ENCODE data around the gene PTPN14.
A peak's percentile ranks its signal among the peaks of the same experiment; 100 is the strongest.

PTPN14 gene

DNA sequence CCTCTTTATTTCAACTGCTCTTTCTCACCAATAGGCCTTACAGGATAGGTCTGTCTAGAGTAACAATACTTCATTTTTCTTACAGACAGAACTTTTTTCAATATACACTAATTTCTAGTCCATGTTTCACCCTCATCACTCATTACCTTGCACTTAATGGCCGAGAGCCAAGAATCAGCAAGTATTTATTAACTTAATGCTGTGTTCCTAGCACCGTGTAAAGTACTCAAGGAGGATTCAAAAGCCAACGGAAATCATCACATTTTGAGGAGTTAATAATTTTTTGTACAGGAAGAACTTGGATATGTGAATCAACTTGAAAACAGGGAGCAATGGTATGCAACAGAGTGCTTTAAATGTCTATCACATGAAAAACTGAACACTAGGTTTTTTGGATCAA is 102.0 kb downstream of the PTPN14 start:
- DNase-seq: no peak

DNA sequence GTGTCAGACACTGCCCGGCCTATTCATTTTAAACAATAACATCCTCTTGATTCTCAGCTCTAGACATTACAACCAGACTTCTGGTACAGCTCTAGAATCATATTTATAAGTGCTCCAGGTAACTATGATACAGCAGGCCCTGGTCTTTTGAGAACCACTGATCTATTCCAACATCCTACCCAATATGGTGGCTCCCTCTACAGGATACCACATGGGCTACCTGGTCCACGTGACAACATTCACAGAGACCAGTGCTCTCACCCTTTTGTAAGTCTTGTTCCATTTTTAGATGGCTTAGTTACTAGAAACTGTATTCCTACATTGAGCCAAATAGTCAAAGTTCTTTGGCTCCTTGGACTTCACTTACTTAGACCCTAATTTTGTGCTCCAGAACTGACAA is 102.9 kb downstream of the PTPN14 start:
- no peak for DNase-seq

GRCh38 chr1:214447557-214447871 is 103.9 kb downstream of the PTPN14 start:
- DNase-seq: no peak

- no peak for DNase-seq
Measured at GRCh38 chr1:214446772-214447556, 104.4 kb downstream of the PTPN14 start.

- peak; percentile 43 for DNase-seq
Measured at GRCh38 chr1:214445831-214446614, 105.4 kb downstream of the PTPN14 start.

DNA sequence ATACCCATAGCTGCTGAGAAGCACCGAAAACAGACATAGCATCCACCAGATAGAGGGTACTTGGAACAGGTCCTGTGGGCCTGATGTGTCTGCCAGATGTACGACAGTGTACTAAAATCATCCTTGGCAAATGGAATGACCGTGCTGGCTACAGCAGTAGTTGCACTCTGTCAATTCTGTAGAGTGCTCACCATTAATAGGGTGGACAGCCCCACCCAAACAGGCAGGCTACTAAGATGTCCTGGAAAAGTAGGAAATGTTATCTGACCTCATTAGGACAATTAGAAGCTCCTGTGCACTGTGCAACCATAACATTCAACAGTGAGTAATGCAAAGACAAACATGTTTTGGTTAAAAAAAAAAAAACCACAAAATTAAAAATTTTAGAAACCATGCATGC is 106.2 kb downstream of the PTPN14 start:
- DNase-seq: no peak

- no peak for DNase-seq
Measured at GRCh38 chr1:214444182-214444939, 107.0 kb downstream of the PTPN14 start.

DNA sequence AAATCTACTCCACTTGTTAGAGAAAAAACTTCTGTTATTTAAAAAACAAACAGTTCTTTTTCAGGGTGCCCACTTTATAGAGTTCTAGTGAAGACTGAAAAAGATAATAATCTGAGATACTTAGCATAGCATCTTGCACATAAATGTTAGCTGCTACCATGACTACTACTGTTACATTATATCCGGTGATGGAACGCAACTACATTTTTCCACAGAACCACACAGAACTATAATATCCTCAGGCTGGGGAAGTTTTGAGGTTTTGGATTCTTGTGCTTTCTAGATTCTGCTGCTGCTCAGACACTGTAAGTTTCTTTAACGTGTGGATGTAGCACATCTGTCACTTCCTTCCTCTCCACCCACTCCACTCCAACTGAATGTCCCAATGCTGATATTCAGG is 110.3 kb downstream of the PTPN14 start:
- DNase-seq: no peak

GRCh38 chr1:214440219-214440965 is 111.0 kb downstream of the PTPN14 start:
- DNase-seq: no peak

DNA sequence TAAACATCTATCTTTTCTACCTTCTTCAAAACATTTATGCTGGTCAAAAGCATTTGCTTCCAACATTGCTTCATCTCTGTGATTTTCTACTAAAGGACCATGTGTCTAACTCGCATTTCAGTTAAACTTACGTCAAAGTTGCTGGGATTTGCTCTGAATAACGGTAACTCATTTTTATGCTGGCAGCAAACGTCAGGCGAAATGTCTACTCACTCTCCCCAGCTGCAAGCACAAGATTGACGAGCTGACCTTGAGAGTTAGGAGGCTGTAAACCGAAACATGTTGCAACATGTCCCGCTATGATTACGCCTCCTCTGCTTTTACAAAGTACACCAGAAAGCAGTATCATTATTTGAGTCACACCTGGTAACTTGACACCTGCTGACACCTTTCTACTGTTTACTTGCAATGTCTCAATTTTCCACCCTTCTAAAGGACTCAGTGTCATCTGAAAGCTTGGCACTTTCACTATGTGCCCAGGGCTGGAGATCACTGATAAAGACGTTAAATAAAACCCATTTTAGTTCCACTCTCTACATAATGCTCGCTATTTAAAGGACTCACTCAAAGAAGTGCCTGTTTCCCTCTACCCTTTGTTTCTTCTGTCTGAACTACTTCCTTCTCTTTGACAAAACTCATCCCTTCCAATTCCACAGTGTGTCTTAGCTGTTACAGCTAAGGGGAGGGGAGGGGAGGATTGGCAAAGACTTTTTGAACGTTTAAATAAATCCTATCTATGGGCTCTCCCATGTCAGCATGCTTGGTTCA is 111.9 kb downstream of the PTPN14 start:
- DNase-seq: no peak

DNA sequence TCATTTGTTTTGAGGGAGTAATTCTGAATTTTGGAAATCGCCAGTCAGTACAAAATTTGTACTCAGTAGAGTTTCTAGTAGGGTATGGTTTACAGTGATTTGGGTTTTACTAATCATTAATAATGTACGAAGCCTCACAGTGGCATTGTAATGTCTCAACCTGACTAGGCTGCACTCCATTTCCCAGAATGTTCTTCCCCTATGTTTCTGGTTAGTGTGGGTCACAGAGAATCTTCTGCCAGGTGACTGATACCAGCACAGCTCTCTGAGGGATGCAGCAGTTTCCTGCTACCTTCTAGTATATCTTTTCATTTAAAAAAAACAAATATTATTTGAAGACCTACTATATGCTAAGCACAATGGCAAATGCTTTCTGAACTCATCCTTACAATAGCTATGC is 112.9 kb downstream of the PTPN14 start:
- no peak for DNase-seq

- no peak for DNase-seq
Measured at GRCh38 chr1:214438075-214438474, 113.3 kb downstream of the PTPN14 start.

GRCh38 chr1:214435867-214436266 is 115.5 kb downstream of the PTPN14 start:
- DNase-seq: no peak

- no peak for DNase-seq
Measured at GRCh38 chr1:214432245-214432644, 119.2 kb downstream of the PTPN14 start.

DNA sequence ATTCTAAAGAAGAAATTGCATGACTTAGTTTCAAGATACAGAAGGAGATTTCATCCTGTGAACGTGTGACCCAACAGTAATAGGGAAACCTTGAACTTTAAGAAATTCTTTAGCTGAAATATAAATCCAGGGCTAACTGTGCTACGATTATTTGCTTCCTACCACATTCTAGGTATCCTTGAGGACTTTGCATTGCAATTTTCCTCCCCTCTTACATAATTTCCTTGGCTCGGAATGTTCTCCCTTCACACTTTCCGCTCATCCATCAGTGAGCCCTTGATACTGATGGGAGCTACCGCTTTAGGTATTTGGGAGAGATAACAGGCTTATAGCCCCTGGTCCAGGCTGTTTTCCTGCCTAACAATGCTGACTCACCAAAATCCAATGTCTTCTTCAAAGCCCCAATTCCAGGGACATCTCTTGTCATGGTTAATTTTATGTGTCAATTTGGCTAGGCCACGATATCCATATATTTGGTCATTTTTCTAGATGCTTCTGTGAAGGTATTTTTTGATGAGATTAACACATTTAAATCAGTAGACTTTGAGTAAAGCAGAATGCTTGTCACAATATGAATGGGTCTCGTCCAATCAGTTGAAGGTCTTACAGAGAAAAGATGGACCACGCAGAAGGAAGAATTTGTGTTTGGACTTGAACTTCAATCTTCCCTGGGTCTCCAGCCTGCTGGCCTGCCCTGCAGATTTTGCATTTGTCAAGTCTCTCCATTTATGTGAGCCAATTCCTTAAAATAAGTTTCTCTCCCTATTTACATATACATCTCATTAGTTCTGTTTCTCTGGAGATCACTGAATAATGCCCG is 121.2 kb downstream of the PTPN14 start:
- no peak for DNase-seq

DNA sequence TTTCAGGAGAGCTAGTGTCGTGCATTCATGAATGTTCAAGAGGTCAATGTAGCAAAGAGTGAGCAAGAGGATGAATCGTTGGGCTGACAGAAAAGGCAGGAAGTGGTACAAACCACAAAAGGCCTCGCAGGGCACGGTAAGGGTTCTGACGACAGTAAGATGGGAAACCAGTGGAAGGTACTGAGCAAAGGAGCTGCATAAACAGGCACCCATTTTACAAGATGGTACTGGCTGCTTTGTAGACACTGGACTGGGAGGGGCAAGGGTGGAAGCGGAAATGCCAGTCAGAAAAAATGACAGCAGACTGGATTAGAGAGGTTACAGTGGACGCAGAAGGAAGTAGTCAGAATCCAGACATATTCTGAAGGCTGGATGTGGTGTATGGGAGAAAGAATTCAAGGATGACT is 123.5 kb downstream of the PTPN14 start:
- DNase-seq: peak; percentile 76

DNA sequence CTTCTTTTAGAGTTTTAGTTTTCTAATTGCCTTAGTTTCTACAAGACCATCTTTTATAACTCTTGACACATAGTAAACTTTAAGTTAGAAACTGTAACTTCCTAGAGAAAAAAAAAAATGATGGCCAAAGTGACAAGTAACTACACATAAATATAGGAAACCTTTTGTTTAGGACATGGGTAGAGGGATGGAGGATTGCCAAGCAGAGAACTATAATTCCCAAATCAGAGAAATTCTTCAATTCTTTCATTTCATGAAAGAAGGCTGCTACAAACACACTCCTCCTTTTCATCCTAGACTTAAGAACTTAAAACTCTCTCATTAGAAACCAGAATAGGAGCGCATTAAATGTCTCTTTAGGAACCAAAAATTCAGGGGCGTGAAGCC is 125.0 kb downstream of the PTPN14 start:
- no peak for DNase-seq

DNA sequence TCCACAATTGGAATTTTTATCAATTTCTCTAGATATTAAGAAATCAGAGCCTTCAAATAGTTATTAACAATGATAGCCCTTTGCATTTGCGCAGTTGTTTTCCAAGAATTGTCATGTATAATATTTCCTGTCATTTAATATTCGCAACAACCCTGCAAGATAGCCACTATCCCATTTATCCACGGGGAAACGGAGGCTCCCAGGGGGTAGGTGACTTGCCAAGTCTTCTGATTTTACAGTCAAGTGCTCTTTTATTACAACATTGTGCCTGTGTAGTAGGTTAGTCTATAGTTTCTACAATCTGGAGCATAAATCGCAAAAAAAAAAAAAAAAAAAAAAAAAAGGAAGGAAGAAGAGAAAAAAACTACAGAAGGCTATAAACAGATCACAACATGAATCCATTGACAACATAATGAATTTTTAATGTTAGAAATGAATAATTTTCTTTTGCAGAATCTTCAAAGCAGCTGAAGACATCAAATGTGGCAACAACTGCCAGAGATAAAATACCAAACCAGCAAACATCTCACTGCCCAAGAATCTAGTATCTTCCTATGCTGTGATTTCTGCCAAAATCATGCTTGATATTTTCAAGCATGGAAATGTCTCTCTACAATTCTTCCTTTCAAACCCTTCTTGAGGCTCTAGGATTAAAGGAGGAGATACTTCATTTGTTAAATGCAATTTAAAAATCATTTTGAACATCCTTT is 125.5 kb downstream of the PTPN14 start:
- DNase-seq: no peak

DNA sequence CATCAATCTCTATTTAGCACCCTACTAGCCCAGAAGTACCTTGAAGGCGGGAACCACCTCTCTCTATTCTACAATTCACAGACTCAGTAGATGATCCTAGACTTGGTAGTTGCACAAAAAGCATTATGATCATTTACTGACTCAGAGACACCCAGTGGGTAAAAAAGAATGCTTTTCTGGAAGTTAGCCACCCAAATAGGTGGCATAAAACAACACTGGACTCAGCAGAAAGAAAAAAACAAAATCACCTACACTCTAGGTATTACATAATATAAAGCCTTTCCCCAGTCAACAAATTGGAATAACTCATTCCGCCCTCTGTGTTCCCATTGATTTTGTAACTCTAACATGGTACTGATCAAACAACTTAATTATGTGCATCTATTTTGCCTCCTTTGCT is 126.3 kb downstream of the PTPN14 start:
- no peak for DNase-seq

DNA sequence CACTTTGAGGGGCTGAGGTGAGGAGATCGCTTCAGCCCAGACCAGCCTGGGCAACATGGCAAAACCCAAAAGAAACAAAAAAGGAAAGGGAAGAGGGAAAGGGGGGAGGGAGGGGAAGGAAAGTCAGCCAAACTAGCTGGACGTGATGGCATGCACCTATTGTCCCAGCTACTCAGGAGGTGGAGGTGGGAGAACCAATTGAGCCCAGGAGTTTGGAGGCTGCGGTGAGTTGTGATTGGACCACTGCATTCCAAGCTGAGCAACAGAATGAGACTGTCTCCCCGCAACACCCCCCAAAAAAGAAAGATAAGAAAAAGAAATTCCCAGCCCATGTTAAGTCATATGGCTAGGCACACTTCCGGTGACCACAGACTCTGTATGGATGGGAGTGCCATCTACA is 128.4 kb downstream of the PTPN14 start:
- no peak for DNase-seq
